Suprapubic skin (tissue), 4 donors: ENCODE results near the gene CNIH2.

Experiments used
- CTCF ChIP-seq, 2 donors: fragments of 200-600 bp in 1 of 2; fragments of 450-650 bp in 1 of 2; sonication (generic) in 1 of 2; IDR thresholded peaks; one replicate each; pipeline ENCODE4 v1.5.1; 2016 to 2019; ENCODE audit warnings: antibody characterized with exemption in 2 of 2, mild to moderate bottlenecking in 1 of 2, moderate library complexity in 1 of 2
- EP300 ChIP-seq: sonication (generic); formaldehyde crosslinking; IDR thresholded peaks from one replicate; pipeline ENCODE4 v1.6.1; 2017; ENCODE audit warnings: antibody characterized with exemption
- POLR2A ChIP-seq, 2 donors: fragments of 450-650 bp; IDR thresholded peaks; one replicate each; pipeline ENCODE4 v1.6.1; 2017; ENCODE audit warnings: antibody characterized with exemption in 2 of 2, mild to moderate bottlenecking in 2 of 2, moderate library complexity in 2 of 2
- POLR2AphosphoS5 ChIP-seq, 3 donors: sonication (generic); formaldehyde crosslinking; IDR thresholded peaks; one replicate each; pipeline ENCODE4 v1.6.1; 2017; ENCODE audit warnings: antibody characterized with exemption in 3 of 3

GRCh38 chr11:66271816-66272215 lies 6.2 kb upstream of the CNIH2 start:
- no peak for TF ChIP-seq POLR2A (IDR thresholded peaks at IDR 0.05)
- TF ChIP-seq CTCF (IDR thresholded peaks at IDR 0.05), result no peak
- TF ChIP-seq POLR2AphosphoS5 (IDR thresholded peaks at IDR 0.05), result no peak
- no peak for TF ChIP-seq EP300
